ENCODE results near the gene LAMA4. TPM values are rescaled to one million over a fixed set of nuclear protein-coding genes. Genes with fewer than 3 reads are reported as not detected.

The LAMA4 gene
- total RNA-seq, 1 donor from 2014 or later, result 209 TPM

GRCh38 chr6:112163295-112164257 lies 90.8 kb downstream of the LAMA4 start:
- peaks cover 74% of the 10 kb centered on the region for H3K36me3 Mint-ChIP-seq (ENCODE audit: unreplicated experiment)
- DNase-seq (ENCODE audit: extremely low spot score, unreplicated experiment), result no peak

GRCh38 chr6:112160745-112161144 lies 93.6 kb downstream of the LAMA4 start:
- Mint-ChIP-seq H3K4me1 (ENCODE audit: unreplicated experiment) (peaks cover under 1% of the 10 kb centered on the region), H3K27ac (ENCODE audit: unreplicated experiment) (no peak overlapping the region), H3K9me3 (ENCODE audit: unreplicated experiment) (no peaks in the 10 kb centered on the region), H3K27me3 (ENCODE audit: unreplicated experiment) (no peaks in the 10 kb centered on the region), H3K4me3 (ENCODE audit: unreplicated experiment) (no peak overlapping the region), H3K36me3 (ENCODE audit: unreplicated experiment) (peaks cover 74% of the 10 kb centered on the region)
- no peak for TF ChIP-seq CTCF (IDR thresholded peaks at IDR 0.05)
- no peak for DNase-seq (ENCODE audit: extremely low spot score, unreplicated experiment)

More at GRCh38 chr6:112163295-112164257, 90.8 kb downstream of the LAMA4 start:
- H3K9me3 Mint-ChIP-seq (ENCODE audit: unreplicated experiment), result no peaks in the 10 kb centered on the region
- no peaks in the 10 kb centered on the region for H3K4me1 Mint-ChIP-seq (ENCODE audit: unreplicated experiment)
- no peak overlapping the region for H3K4me3 Mint-ChIP-seq (ENCODE audit: unreplicated experiment)
- H3K27me3 Mint-ChIP-seq (ENCODE audit: unreplicated experiment), result no peaks in the 10 kb centered on the region
- peak; percentile 80 for TF ChIP-seq CTCF (IDR thresholded peaks at IDR 0.05)
- no peak overlapping the region for H3K27ac Mint-ChIP-seq (ENCODE audit: unreplicated experiment)

- Mint-ChIP-seq H3K36me3 (ENCODE audit: unreplicated experiment) (peaks cover 72% of the 10 kb centered on the region), H3K9me3 (ENCODE audit: unreplicated experiment) (no peaks in the 10 kb centered on the region), H3K27ac (ENCODE audit: unreplicated experiment) (no peak overlapping the region), H3K27me3 (ENCODE audit: unreplicated experiment) (no peaks in the 10 kb centered on the region), H3K4me1 (ENCODE audit: unreplicated experiment) (peaks cover 5% of the 10 kb centered on the region), H3K4me3 (ENCODE audit: unreplicated experiment) (no peak overlapping the region)
- no peak for TF ChIP-seq CTCF (IDR thresholded peaks at IDR 0.05)
- no peak for DNase-seq (ENCODE audit: extremely low spot score, unreplicated experiment)
Observed at GRCh38 chr6:112156668-112157067, 97.7 kb downstream of the LAMA4 start.

GRCh38 chr6:112155886-112156285 lies 98.5 kb downstream of the LAMA4 start:
- no peak for DNase-seq (ENCODE audit: extremely low spot score, unreplicated experiment)
- Mint-ChIP-seq H3K27ac (ENCODE audit: unreplicated experiment) (no peak overlapping the region), H3K27me3 (ENCODE audit: unreplicated experiment) (no peaks in the 10 kb centered on the region)

More at GRCh38 chr6:112155886-112156285, 98.5 kb downstream of the LAMA4 start:
- Mint-ChIP-seq H3K4me3 (ENCODE audit: unreplicated experiment) (no peak overlapping the region), H3K4me1 (ENCODE audit: unreplicated experiment) (peaks cover 5% of the 10 kb centered on the region), H3K9me3 (ENCODE audit: unreplicated experiment) (no peaks in the 10 kb centered on the region), H3K36me3 (ENCODE audit: unreplicated experiment) (peaks cover 65% of the 10 kb centered on the region)
- TF ChIP-seq CTCF (IDR thresholded peaks at IDR 0.05), result no peak

All from osteocyte (in vitro differentiated cells).